Large intestine (tissue), 3 donors: ENCODE measurements around the gene ADAR. TPM values are rescaled to one million over a fixed set of nuclear protein-coding genes. Genes with fewer than 3 reads are reported as not detected.

ENCODE experiments used
- DNase-seq, 2 donors: peaks; one replicate each; pipeline versions ENCODE4 v3.0.0 to v3.0.0-alpha.2; 2013
- H3K27ac ChIP-seq: one replicate; pipeline ENCODE4 v1.5.1; 2013; ENCODE audit warnings: low read length
- H3K27me3 ChIP-seq: 2 replicates; pipeline ENCODE4 v1.6.1; 2013; ENCODE audit warnings: low read length; ENCODE audit not compliant: control insufficient read depth, insufficient read depth
- H3K36me3 ChIP-seq: 2 replicates; pipeline ENCODE4 v1.6.1; 2013; ENCODE audit warnings: low read length; ENCODE audit not compliant: control insufficient read depth, insufficient read depth
- H3K4me1 ChIP-seq: one replicate; pipeline ENCODE4 v1.6.1; 2013; ENCODE audit warnings: low read length; ENCODE audit not compliant: control insufficient read depth, insufficient read depth
- H3K4me3 ChIP-seq: one replicate; pipeline ENCODE4 v1.5.1; 2013; ENCODE audit warnings: low read length
- H3K9me3 ChIP-seq: one replicate; pipeline ENCODE4 v1.6.1; 2013; ENCODE audit warnings: mild to moderate bottlenecking, low read depth, low read length, moderate library complexity; ENCODE audit not compliant: control insufficient read depth
- WGBS: methylation state at CpG from one replicate; pipeline ENCODE4 v1.1.5; 2013; ENCODE audit warnings: low lambda C conversion rate; ENCODE audit not compliant: insufficient coverage; 5-methylcytosine and 5-hydroxymethylcytosine counted together
- polyA plus RNA-seq: library from polyadenylated mRNA; unstranded; fragments of 120-200 nt; gene quantifications from one replicate; pipeline ENCODE4 v1.2.1, GENCODE V29; 2013

The ADAR gene
- polyA plus RNA-seq, 1 donor: 123 TPM

DNA sequence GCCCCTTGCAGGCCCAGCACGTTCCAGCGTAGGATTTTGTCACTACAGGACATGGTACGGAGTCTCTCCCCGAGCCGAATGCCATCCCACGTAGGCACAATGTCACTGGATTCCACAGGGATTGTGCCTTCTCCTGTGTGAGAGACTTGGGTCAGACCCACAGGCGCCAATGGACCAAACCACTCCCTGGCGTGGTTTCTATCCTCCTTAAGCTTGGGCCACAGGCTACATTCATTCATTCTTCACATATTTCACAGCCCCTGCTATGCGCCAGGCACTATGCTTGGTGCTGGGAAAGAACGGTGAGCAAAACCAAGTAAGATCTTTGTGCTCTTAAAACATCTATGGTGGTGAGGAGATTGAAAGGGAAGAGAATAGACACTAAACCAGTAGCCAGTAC is 21.8 kb downstream of the ADAR start:
- DNase-seq: no peak
- Histone ChIP-seq H3K4me1 (no peaks in the 10 kb centered on the region), H3K36me3 (peaks cover 96% of the 10 kb centered on the region), H3K27me3 (no peaks in the 10 kb centered on the region), H3K27ac (no peak overlapping the region), H3K4me3 (no peak overlapping the region), H3K9me3 (no peaks in the 10 kb centered on the region)
- whole genome bisulfite sequencing: no CpG with 5 or more reads among the region's 10 CpGs

- no peak overlapping the region for H3K27ac ChIP-seq
- H3K36me3 ChIP-seq: peaks cover 97% of the 10 kb centered on the region
- DNase-seq: no peak
- 83% methylated on average over 4 of the region's 9 CpGs for WGBS
- no peaks in the 10 kb centered on the region for H3K27me3 ChIP-seq
- no peak overlapping the region for H3K4me3 ChIP-seq
- H3K9me3 ChIP-seq: no peaks in the 10 kb centered on the region
- H3K4me1 ChIP-seq: no peaks in the 10 kb centered on the region
Observed at GRCh38 chr1:154584267-154584994, 23.6 kb downstream of the ADAR start.

DNA sequence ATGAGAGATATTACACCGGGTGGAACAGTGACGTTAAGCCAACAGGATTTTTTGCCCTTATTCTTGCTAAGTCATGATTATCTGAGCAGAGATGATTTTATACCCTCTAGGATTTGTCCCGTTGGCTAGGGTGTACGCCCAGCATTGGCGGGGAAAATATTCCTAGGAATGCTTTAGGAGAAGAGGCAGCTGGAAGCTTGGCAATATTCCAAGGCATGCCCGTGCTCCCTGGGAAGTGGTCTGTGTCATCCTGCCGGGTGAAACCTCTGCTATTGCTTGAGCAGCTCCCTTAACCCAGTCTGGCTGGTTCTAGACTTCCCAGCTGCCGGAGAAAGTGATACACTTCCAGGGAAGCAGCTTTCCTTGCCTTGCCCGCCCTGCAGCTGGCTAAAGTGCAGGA is 24.2 kb downstream of the ADAR start:
- 100% methylated on average over 1 of the region's 9 CpGs for WGBS
- no peak for DNase-seq
- Histone ChIP-seq H3K9me3 (no peaks in the 10 kb centered on the region), H3K4me1 (no peaks in the 10 kb centered on the region), H3K36me3 (peaks cover 97% of the 10 kb centered on the region), H3K27me3 (no peaks in the 10 kb centered on the region), H3K27ac (no peak overlapping the region), H3K4me3 (no peak overlapping the region)

- H3K36me3 ChIP-seq: peaks cover 96% of the 10 kb centered on the region
- WGBS: no CpG with 5 or more reads among the region's 6 CpGs
- DNase-seq: no peak
Observed at GRCh38 chr1:154582885-154583284, 25.1 kb downstream of the ADAR start.

GRCh38 chr1:154581766-154582165 is 26.2 kb downstream of the ADAR start:
- Histone ChIP-seq H3K27me3 (no peaks in the 10 kb centered on the region), H3K36me3 (peaks cover 95% of the 10 kb centered on the region), H3K4me1 (no peaks in the 10 kb centered on the region), H3K27ac (no peak overlapping the region), H3K4me3 (no peak overlapping the region), H3K9me3 (no peaks in the 10 kb centered on the region)
- no CpG with 5 or more reads among the region's 3 CpGs for WGBS
- no peak for DNase-seq

More at GRCh38 chr1:154582885-154583284, 25.1 kb downstream of the ADAR start:
- Histone ChIP-seq H3K27me3 (no peaks in the 10 kb centered on the region), H3K9me3 (no peaks in the 10 kb centered on the region), H3K4me1 (no peaks in the 10 kb centered on the region), H3K27ac (no peak overlapping the region), H3K4me3 (no peak overlapping the region)

GRCh38 chr1:154579374-154579773 is 28.6 kb downstream of the ADAR start:
- Histone ChIP-seq H3K4me3 (no peak overlapping the region), H3K27ac (no peak overlapping the region), H3K9me3 (no peaks in the 10 kb centered on the region), H3K36me3 (peaks cover 71% of the 10 kb centered on the region), H3K4me1 (no peaks in the 10 kb centered on the region), H3K27me3 (peaks cover 3% of the 10 kb centered on the region)
- DNase-seq: no peak
- no CpG with 5 or more reads among the region's 8 CpGs for WGBS

DNA sequence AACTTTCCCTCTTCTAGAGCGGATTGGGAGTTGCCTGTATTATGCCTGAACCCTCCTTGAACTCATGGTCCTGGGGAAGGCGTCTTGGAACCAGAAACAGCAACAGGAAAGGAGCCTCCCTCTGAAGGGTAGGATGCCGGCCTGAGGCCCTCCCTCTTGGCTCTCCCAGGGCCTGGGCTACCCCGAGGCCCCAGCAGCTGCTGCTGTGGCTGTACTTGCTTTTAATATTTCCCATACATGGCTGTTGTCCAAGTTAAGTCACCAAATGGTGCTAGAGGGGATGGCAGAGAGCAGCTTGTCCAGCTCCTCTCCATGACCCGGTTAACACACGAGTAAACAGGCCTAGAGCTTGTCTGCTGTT is 29.9 kb downstream of the ADAR start:
- DNase-seq: no peak
- H3K27me3 ChIP-seq: peaks cover 9% of the 10 kb centered on the region
- H3K27ac ChIP-seq: no peak overlapping the region
- H3K4me1 ChIP-seq: no peaks in the 10 kb centered on the region
- H3K36me3 ChIP-seq: peaks cover 58% of the 10 kb centered on the region
- WGBS: no CpG with 5 or more reads among the region's 6 CpGs
- H3K4me3 ChIP-seq: no peak overlapping the region
- H3K9me3 ChIP-seq: no peaks in the 10 kb centered on the region

GRCh38 chr1:154577346-154578057 is 30.5 kb downstream of the ADAR start:
- no peak for DNase-seq
- Histone ChIP-seq H3K9me3 (no peaks in the 10 kb centered on the region), H3K27ac (no peak overlapping the region), H3K36me3 (peaks cover 52% of the 10 kb centered on the region), H3K27me3 (peaks cover 12% of the 10 kb centered on the region), H3K4me3 (no peak overlapping the region), H3K4me1 (no peaks in the 10 kb centered on the region)
- no CpG with 5 or more reads among the region's 7 CpGs for WGBS

DNA sequence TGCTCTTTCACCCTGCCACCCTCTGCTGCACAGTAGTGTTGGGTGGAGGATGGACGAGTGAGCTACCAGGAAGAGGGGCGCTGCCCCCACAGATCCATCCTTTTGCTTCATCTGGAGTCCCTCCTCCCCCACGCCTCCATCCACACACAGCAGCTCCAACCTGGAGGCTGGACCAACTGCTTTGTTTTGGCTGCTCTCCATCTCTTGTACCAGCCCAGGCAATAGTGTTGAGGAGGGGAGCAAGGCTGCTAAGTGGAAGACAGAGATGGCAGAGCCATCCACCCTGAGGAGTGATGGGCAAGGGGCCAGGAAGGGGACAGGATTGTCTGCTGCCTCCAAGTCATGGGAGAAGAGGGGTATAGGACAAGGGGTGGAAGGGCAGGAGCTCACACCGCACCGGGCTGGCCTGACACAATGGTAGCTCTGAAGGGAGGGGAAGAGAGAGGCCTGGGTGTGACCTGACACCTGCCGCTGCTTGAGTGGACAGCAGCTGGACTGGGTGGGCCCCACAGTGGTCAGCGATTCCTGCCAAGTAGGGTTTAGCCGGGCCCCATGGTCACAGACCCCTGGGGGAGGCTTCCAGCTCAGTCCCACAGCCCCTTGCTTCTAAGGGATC is 31.9 kb downstream of the ADAR start:
- peaks cover 41% of the 10 kb centered on the region for H3K36me3 ChIP-seq
- H3K27me3 ChIP-seq: peaks cover 12% of the 10 kb centered on the region
- no peak for DNase-seq
- no peak overlapping the region for H3K4me3 ChIP-seq
- H3K4me1 ChIP-seq: no peaks in the 10 kb centered on the region
- H3K9me3 ChIP-seq: peaks cover 5% of the 10 kb centered on the region
- WGBS: no CpG with 5 or more reads among the region's 8 CpGs
- no peak overlapping the region for H3K27ac ChIP-seq

DNA sequence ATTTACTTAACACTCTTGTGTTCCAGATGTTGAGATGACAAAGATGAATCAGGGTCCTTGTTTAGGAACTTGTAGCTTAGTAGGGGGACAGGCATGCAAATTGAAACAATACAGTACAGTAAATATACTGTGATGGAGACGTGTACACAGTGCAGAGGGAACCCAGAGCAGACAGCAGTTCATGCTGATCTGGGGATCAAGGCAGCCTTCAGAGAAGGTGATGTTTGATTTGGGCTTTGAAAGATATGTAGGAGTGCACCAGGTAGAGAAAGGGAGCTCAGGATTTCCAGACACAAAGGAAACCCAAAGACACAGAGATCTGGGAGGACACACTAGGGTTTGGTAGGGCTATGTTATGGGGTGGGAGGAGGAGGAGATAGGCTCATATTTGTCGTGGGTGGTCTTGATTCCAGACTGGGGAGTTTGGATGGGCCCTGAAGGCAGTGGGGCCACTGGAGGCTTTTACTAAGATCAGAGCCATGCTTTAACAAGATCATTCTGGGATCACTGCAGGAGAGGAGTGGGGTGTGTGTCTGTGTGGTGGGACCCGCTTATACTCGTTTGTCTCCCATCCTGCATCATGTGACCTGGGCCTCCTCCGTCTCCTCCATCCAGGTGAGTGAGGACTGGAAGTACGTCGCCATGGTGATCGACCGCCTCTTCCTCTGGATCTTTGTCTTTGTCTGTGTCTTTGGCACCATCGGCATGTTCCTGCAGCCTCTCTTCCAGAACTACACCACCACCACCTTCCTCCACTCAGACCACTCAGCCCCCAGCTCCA is 32.6 kb downstream of the ADAR start:
- Histone ChIP-seq H3K36me3 (peaks cover 34% of the 10 kb centered on the region), H3K9me3 (peaks cover 5% of the 10 kb centered on the region), H3K27ac (no peak overlapping the region), H3K4me1 (no peaks in the 10 kb centered on the region), H3K27me3 (peaks cover 12% of the 10 kb centered on the region), H3K4me3 (no peak overlapping the region)
- DNase-seq: no peak
- WGBS: no CpG with 5 or more reads among the region's 10 CpGs
